HL-60 (cell line): ENCODE measurements around the gene EFR3B.

Source experiments
- POLR2AphosphoS5 ChIP-seq: IDR thresholded peaks from 2 replicates; pipeline ENCODE4 v1.6.1; 2012; ENCODE audit warnings: low read depth
- SPI1 ChIP-seq: IDR thresholded peaks from 2 replicates; pipeline ENCODE4 v1.6.1; 2012; ENCODE audit warnings: low read depth, mild to moderate bottlenecking, borderline replicate concordance
- TF ChIP-seq, protein P1 (sequence below): IDR thresholded peaks from one replicate; pipeline ENCODE4 v1.5.1; 2011; ENCODE audit warnings: low read length, control low read depth, inconsistent platforms; ENCODE audit not compliant: insufficient read depth

DNA sequence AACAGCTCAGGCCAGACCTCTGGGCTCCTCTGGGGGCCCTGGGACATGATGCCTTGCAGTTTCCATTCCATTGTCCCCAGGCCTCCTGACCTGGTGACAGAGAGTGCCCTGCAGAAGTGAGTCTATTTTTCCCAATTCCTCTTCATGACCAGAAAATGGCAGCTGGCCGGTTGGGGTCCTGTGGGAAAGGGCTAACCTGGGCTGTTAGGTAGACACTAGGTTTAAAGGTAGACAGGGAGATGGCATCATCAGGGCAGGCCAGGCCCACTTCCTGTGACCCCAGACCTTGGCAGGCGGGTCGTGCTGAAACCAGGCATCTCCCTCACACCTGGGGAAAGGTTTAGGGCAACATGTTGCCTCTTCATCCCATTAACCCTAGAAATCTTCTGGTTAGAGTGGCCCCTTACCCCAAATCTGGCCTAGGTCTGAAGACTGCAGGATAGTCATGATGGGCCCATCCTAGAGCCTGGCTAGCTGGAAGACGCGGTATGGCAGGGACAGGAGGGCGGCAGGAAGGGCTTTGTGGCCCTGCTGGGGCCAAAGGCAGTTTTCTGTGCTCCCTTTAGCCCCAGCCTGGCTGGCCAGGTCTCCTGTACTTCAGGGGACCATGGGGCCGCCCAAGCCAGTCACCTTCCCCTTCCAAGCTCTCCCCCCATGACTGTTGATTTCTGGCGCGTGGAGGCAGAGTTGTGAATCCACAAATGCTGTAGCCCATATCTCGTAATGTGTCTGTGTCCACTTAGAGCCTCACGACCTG, 116.4 kb downstream of the EFR3B start:
- TF ChIP-seq, protein P1, sequence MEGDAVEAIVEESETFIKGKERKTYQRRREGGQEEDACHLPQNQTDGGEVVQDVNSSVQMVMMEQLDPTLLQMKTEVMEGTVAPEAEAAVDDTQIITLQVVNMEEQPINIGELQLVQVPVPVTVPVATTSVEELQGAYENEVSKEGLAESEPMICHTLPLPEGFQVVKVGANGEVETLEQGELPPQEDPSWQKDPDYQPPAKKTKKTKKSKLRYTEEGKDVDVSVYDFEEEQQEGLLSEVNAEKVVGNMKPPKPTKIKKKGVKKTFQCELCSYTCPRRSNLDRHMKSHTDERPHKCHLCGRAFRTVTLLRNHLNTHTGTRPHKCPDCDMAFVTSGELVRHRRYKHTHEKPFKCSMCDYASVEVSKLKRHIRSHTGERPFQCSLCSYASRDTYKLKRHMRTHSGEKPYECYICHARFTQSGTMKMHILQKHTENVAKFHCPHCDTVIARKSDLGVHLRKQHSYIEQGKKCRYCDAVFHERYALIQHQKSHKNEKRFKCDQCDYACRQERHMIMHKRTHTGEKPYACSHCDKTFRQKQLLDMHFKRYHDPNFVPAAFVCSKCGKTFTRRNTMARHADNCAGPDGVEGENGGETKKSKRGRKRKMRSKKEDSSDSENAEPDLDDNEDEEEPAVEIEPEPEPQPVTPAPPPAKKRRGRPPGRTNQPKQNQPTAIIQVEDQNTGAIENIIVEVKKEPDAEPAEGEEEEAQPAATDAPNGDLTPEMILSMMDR: no peak
- TF ChIP-seq SPI1 (no peak), POLR2AphosphoS5 (no peak)
